Amygdala (tissue), 56 donors: ENCODE results near the gene RBMS3.
A peak's percentile ranks its signal among the peaks of the same experiment; 100 is the strongest.
"Not testable (repeated sequence)": the region's sequence is repeated elsewhere in the genome, so short reads cannot be mapped to it uniquely, and the experiment has no call there.

Experiments
- DNase-seq, 56 donors: peaks; one replicate each; lab custom pipeline; 2025; lab: John Stamatoyannopoulos, UW

Gene RBMS3

GRCh38 chr3:29513236-29513635, 232.4 kb downstream of the RBMS3 start:
- DNase-seq: no peak

GRCh38 chr3:29514170-29514569, 233.3 kb downstream of the RBMS3 start:
- no peak for DNase-seq

- DNase-seq: no peak
Measured at GRCh38 chr3:29514912-29515311, 234.0 kb downstream of the RBMS3 start.

GRCh38 chr3:29515451-29515850, 234.6 kb downstream of the RBMS3 start:
- no peak for DNase-seq

- DNase-seq: no peak
Measured at GRCh38 chr3:29516164-29516563, 235.3 kb downstream of the RBMS3 start.

- DNase-seq: no peak
Measured at GRCh38 chr3:29520764-29521163, 239.9 kb downstream of the RBMS3 start.

GRCh38 chr3:29521293-29521692, 240.4 kb downstream of the RBMS3 start:
- no peak for DNase-seq

- DNase-seq: no peak
Measured at GRCh38 chr3:29521751-29522150, 240.9 kb downstream of the RBMS3 start.

DNA sequence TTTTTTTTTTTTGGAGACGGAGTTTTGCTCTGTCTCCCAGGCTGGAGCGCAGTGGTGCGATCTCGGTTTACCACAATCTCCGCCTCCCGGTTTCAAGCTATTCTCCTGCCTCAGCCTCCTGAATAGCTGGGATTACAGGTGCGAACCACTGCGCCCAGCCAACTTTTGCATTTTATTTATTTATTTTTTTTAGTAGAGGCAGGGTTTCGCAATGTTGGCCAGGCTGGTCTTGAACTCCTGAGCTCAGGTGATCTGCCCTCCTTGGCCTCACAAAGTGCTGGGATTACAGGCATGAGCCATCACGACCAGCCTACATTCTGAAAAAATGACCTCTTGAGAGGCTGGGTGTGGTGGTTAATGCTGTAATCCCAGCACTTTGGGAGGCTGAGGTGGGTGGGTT, 243.6 kb downstream of the RBMS3 start:
- DNase-seq: not testable (repeated sequence)

GRCh38 chr3:29525254-29525881, 244.5 kb downstream of the RBMS3 start:
- peak in 3 of 56 donors; percentile 1 to 6 (median 2) for DNase-seq

DNA sequence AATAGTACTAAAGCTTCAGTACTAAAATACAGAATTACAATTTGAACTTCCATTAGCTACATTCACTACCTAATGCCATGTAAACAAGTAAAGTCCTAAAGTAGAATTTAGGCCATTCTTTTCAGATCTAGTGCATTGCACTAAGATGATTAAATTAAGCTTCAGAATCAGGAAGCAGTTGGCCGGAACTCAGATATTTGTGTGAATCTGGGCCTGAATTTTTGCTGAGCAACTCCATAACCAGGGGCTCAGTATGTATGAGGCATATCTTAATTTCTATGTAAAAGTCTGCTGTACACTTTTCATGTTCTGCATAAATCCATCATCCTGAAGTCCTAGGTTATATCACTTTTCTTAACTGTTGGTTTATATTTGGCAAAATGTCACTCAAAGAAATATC, 246.4 kb downstream of the RBMS3 start:
- DNase-seq: no peak

DNA sequence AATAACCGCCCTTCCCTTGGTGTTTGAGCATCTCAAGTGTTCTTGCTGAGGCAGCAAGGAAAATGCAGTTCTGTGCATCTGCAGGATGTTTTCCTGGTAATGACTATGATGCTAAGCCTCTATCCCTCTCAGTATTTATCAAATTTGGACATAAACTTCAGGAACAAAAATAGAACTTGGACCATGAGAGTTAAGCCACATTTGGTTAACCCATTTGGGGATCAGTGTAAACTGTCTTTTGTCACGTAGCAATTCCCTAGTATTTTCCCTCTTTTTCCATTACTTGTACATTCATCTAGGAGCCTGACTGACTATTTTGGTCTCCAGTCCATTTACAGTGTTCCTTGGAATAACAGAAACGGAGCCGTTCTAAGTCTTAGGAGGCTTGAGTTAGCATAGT, 250.8 kb downstream of the RBMS3 start:
- DNase-seq: no peak

- DNase-seq: no peak
Measured at GRCh38 chr3:29532473-29532872, 251.6 kb downstream of the RBMS3 start.

- DNase-seq: no peak
Measured at GRCh38 chr3:29534006-29534405, 253.1 kb downstream of the RBMS3 start.

GRCh38 chr3:29536016-29536758, 255.3 kb downstream of the RBMS3 start:
- no peak for DNase-seq

- no peak for DNase-seq
Measured at GRCh38 chr3:29537889-29538609, 257.2 kb downstream of the RBMS3 start.

- DNase-seq: no peak
Measured at GRCh38 chr3:29538610-29538958, 257.7 kb downstream of the RBMS3 start.

DNA sequence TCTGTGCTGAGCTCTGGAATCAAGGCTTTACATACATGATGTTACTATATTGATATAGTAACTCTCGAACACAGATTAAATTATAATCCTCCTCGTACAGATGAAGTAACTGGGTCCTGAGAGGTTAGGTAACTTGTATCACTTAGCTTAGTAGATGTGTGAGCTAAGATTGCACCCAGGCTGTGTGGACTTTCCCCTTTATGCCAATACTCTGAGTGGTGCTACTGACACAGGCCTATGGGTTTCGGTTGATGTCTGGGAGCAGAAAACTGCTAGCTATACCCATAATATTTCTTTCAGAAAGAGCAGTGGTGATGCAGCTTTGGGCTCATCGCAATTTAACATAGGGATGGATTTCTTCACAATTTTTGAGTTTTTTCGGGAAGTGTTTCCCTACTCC, 259.7 kb downstream of the RBMS3 start:
- DNase-seq: no peak

DNA sequence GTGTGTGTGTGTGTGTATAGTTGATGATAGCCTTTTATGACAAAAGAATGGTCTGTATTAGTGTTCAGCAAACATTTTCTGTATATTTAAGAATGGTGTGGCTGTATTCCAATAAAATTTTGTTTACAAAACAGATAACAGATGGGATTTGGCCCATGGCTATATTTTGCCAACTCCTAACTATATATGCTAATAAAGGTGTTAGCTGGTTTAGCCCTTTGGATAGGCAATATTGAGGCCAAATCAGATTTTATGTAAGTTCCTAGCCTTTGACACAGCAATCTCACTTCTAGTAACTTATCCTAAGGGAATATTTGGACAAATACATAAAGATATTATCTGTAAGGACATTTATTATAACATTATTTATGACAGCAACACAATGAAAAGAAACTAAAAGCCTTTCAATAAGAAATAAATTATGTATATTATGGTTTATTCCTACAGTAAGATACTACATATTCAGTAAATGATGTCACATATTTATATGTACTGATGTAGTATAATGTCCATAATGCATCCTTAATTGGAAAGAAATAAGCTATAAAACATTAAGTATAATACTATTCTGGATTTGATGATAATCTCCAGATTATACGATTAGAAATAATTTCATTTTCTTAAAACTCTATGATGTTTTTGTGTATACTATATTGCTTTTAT, 264.0 kb downstream of the RBMS3 start:
- no peak for DNase-seq

DNA sequence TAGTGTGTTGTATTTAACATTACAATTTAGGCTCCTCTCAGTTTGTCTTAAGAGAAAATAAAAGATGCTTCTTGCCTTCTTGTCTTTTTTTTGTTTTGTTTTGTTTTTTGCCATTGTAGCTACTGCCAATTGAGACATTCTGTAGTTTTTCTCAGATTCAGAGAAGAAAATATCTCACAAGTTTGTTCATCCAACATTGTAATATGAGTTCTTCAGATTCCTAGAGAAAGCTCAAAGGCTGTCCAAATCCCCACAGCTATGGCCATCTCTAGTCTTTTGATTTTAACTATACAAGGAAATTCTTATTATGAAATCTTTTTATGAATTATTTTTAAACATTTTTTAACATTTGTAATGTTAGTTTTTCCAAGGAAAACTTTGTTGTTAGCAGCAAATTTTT, 264.7 kb downstream of the RBMS3 start:
- no peak for DNase-seq

DNA sequence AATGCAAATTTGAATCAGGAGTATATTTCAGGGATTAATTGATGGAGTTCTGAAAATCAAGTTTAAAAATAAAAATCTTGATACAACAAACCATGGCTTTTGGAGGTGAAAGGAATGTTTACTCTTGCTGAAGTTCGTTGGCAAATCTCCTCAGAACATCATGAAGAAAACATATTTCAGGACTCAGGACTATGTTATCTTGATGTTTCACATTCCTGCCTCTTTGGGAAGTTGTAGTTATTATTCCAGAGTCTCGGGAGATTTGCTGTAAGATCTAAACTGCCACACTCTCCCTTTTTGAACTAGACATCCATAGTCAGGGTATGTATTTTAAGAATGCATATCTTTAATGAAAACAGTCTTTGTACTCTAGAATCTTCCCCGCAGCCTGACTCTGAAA, 271.2 kb downstream of the RBMS3 start:
- DNase-seq: no peak
